Fibroblast of lung (primary cell): ENCODE results near the gene MYL4. TPM values are rescaled to one million over a fixed set of nuclear protein-coding genes. Genes with fewer than 3 reads are reported as not detected.

ENCODE experiments used
- DNase-seq, 2 donors: peaks; one replicate each; pipeline versions ENCODE4 v3.0.0 to v3.0.0-alpha.2; 2010; ENCODE audit warnings: low read depth in 2 of 2
- H2AFZ ChIP-seq: 2 replicates; pipeline ENCODE4 v1.5.1; 2012; ENCODE audit warnings: low read length, control low read depth, inconsistent platforms
- H3K27ac ChIP-seq: 2 replicates; pipeline ENCODE4 v1.5.1; 2011; ENCODE audit warnings: low read length, control low read depth; ENCODE audit not compliant: insufficient read depth
- H3K27me3 ChIP-seq: 2 replicates; pipeline ENCODE4 v1.5.1; 2011; ENCODE audit warnings: mild to moderate bottlenecking, low read length; ENCODE audit not compliant: control insufficient read depth, insufficient read depth
- H3K36me3 ChIP-seq: 2 replicates; pipeline ENCODE4 v1.5.1; 2011; ENCODE audit warnings: low read length; ENCODE audit not compliant: control insufficient read depth, insufficient read depth
- H3K4me1 ChIP-seq: 2 replicates; pipeline ENCODE4 v1.5.1; 2011; ENCODE audit warnings: low read length; ENCODE audit not compliant: control insufficient read depth, insufficient read depth; ENCODE audit errors: extremely low read depth
- H3K4me2 ChIP-seq: 2 replicates; pipeline ENCODE4 v1.5.1; 2011; ENCODE audit warnings: low read length, control low read depth; ENCODE audit not compliant: insufficient read depth; ENCODE audit errors: extremely low read depth
- H3K4me3 ChIP-seq, 4 experiments: fragments of 200-600 bp in 1 of 4; sonication (generic) in 1 of 4; replicated peaks in 1 of 4; 2 replicates each; pipeline ENCODE4 v1.5.1; 2011 to 2016; ENCODE audit warnings: low read length in 4 of 4, low read depth in 3 of 4, mild to moderate bottlenecking in 3 of 4, control low read depth in 2 of 4, inconsistent platforms in 1 of 4, mixed read lengths in 1 of 4; ENCODE audit not compliant: insufficient read depth in 1 of 4; ENCODE audit errors: control extremely low read depth in 1 of 4
- H3K79me2 ChIP-seq: 2 replicates; pipeline ENCODE4 v1.5.1; 2012; ENCODE audit warnings: mild to moderate bottlenecking, low read length, inconsistent platforms; ENCODE audit not compliant: control insufficient read depth, insufficient read depth
- H3K9ac ChIP-seq: 2 replicates; pipeline ENCODE4 v1.5.1; 2011; ENCODE audit warnings: mild to moderate bottlenecking, low read length, control low read depth; ENCODE audit not compliant: insufficient read depth
- H3K9me3 ChIP-seq: 2 replicates; pipeline ENCODE4 v1.5.1; 2012; ENCODE audit warnings: low read depth, low read length; ENCODE audit not compliant: control insufficient read depth, insufficient read depth
- H4K20me1 ChIP-seq: 2 replicates; pipeline ENCODE4 v1.5.1; 2011; ENCODE audit warnings: low read length; ENCODE audit not compliant: control insufficient read depth, insufficient read depth; ENCODE audit errors: extremely low read depth
- CTCF ChIP-seq, 2 donors: IDR thresholded peaks in 1 of 2; conservative IDR thresholded peaks in 1 of 2; 1 replicate in 1 of 2; 2 replicates in 1 of 2; pipeline ENCODE4 v1.5.1; 2011 to 2012; ENCODE audit warnings: low read length in 2 of 2, control low read depth in 1 of 2, inconsistent platforms in 1 of 2, low read depth in 1 of 2, mild to moderate bottlenecking in 1 of 2
- EZH2 ChIP-seq: IDR thresholded peaks from 2 replicates; pipeline ENCODE4 v1.5.1; 2012; ENCODE audit warnings: low read length, control low read depth, mild to moderate bottlenecking; ENCODE audit errors: missing control alignments
- polyA plus RNA-seq, 2 donors: library from polyadenylated mRNA; depleted of rRNA in 1 of 2; stranded (reverse) in 1 of 2; unstranded in 1 of 2; fragments of >200 nt; gene quantifications; 2 replicates each; pipeline ENCODE4 v1.2.1, GENCODE V29; 2011 to 2012; ENCODE audit warnings: missing spikeins in 1 of 2
- total RNA-seq: library from RNA; depleted of rRNA; stranded (reverse); fragments of >200 nt; gene quantifications from 2 replicates; pipeline ENCODE4 v1.2.1, GENCODE V29; 2014

The MYL4 gene
- total and polyA plus RNA-seq, 2 donors (not counting 1 experiment from before 2014, with no cell fraction given), result 1.3 TPM; not detected in 1

- TF ChIP-seq CTCF (conservative IDR thresholded peaks at IDR 0.05 in 1 of 2, IDR thresholded peaks at IDR 0.05 in 1 of 2; ENCODE audit: low read depth in 1 of 2, low read length in 2 of 2) (no peak), EZH2 (no peak)
- H3K79me2 ChIP-seq, result no peaks in the 10 kb centered on the region
- peak overlapping the region; percentile 57 for H3K27ac ChIP-seq
- no peaks in the 10 kb centered on the region for H3K27me3 ChIP-seq
- H3K36me3 ChIP-seq, result no peaks in the 10 kb centered on the region
- H3K9ac ChIP-seq, result no peak overlapping the region
- H3K4me2 ChIP-seq, result no peak overlapping the region
- H3K4me1 ChIP-seq, result peaks cover 14% of the 10 kb centered on the region
- H2AFZ ChIP-seq, result no peak overlapping the region
- no peaks in the 10 kb centered on the region for H3K9me3 ChIP-seq
- no peak overlapping the region for H3K4me3 ChIP-seq
- DNase-seq, result no peak
- H4K20me1 ChIP-seq, result no peaks in the 10 kb centered on the region
These were observed 30.4 kb downstream of the MYL4 start for GRCh38 chr17:47239619-47239966.

- Histone ChIP-seq H3K4me1 (peaks cover 14% of the 10 kb centered on the region), H3K36me3 (no peaks in the 10 kb centered on the region), H3K9me3 (no peaks in the 10 kb centered on the region), H2AFZ (no peak overlapping the region), H3K4me2 (no peak overlapping the region), H3K27ac (peak overlapping the region; percentile 57), H3K9ac (no peak overlapping the region), H3K27me3 (no peaks in the 10 kb centered on the region), H3K79me2 (no peaks in the 10 kb centered on the region), H3K4me3 (no peak overlapping the region), H4K20me1 (no peaks in the 10 kb centered on the region)
- TF ChIP-seq EZH2 (no peak), CTCF (conservative IDR thresholded peaks at IDR 0.05 in 1 of 2, IDR thresholded peaks at IDR 0.05 in 1 of 2; ENCODE audit: low read depth in 1 of 2, low read length in 2 of 2) (no peak)
- peak; percentile 93 to 97 for DNase-seq
These were observed 31.0 kb downstream of the MYL4 start for GRCh38 chr17:47239967-47240651.

- no peak overlapping the region for H3K4me2 ChIP-seq
- no peaks in the 10 kb centered on the region for H3K36me3 ChIP-seq
- H3K79me2 ChIP-seq, result no peaks in the 10 kb centered on the region
- H3K4me1 ChIP-seq, result peaks cover 14% of the 10 kb centered on the region
- no peak overlapping the region for H3K4me3 ChIP-seq
- H4K20me1 ChIP-seq, result no peaks in the 10 kb centered on the region
- peak overlapping the region; percentile 43 for H3K27ac ChIP-seq
- TF ChIP-seq EZH2 (no peak), CTCF (conservative IDR thresholded peaks at IDR 0.05 in 1 of 2, IDR thresholded peaks at IDR 0.05 in 1 of 2; ENCODE audit: low read depth in 1 of 2, low read length in 2 of 2) (no peak)
- no peaks in the 10 kb centered on the region for H3K9me3 ChIP-seq
- H3K9ac ChIP-seq, result no peak overlapping the region
- H2AFZ ChIP-seq, result no peak overlapping the region
- no peak for DNase-seq
- H3K27me3 ChIP-seq, result no peaks in the 10 kb centered on the region
These were observed 31.7 kb downstream of the MYL4 start for GRCh38 chr17:47240806-47241205.
